Neural cell (in vitro differentiated cells): ENCODE data around the gene PBRM1. TPM values are rescaled to one million over a fixed set of nuclear protein-coding genes. Genes with fewer than 3 reads are reported as not detected.

Source experiments
- H2AFZ ChIP-seq: fragments of 200-600, 300-800 bp; sonication (generic), shearing (Covaris generic); 2 replicates; pipeline ENCODE4 v1.6.0; 2014; ENCODE audit warnings: low read depth, mild to moderate bottlenecking, antibody characterized with exemption, low read length, moderate library complexity
- H3F3A ChIP-seq: fragments of 200-600 bp; shearing (Covaris generic); 2 replicates; pipeline ENCODE4 v1.6.1; 2016; ENCODE audit warnings: mild to moderate bottlenecking, moderate library complexity, mixed read lengths, antibody characterized with exemption, low read length; ENCODE audit not compliant: insufficient read depth, poor library complexity, severe bottlenecking
- H3K27ac ChIP-seq: fragments of 200-600, 300-800 bp; sonication (generic), shearing (Covaris generic); 2 replicates; pipeline ENCODE4 v1.5.1; 2014; ENCODE audit warnings: mild to moderate bottlenecking, low read length, moderate library complexity
- H3K27me3 ChIP-seq: fragments of 300-800, 200-600 bp; sonication (generic), shearing (Covaris generic); 2 replicates; pipeline ENCODE4 v1.6.0; 2014; ENCODE audit warnings: mild to moderate bottlenecking, low read depth, low read length, moderate library complexity; ENCODE audit not compliant: insufficient read depth
- H3K36me3 ChIP-seq: fragments of 300-800, 200-600 bp; sonication (generic), shearing (Covaris generic); 2 replicates; pipeline ENCODE4 v1.5.1; 2014; ENCODE audit warnings: mild to moderate bottlenecking, antibody characterized with exemption, low read length, moderate library complexity; ENCODE audit not compliant: insufficient read depth
- H3K4me2 ChIP-seq: fragments of 300-800, 200-600 bp; sonication (generic), shearing (Covaris generic); 2 replicates; pipeline ENCODE4 v1.6.0; 2014; ENCODE audit warnings: mild to moderate bottlenecking, low read length
- H3K4me3 ChIP-seq: fragments of 300-800, 200-600 bp; sonication (generic), shearing (Covaris generic); 2 replicates; pipeline ENCODE4 v1.5.1; 2014; ENCODE audit warnings: mild to moderate bottlenecking, low read length, moderate library complexity
- H3K79me2 ChIP-seq: fragments of 200-600 bp; shearing (Covaris generic); replicated peaks from 2 replicates; pipeline ENCODE4 v1.6.0; 2014; ENCODE audit warnings: mild to moderate bottlenecking, low read length, moderate library complexity; ENCODE audit not compliant: insufficient read depth
- H3K9ac ChIP-seq: fragments of 300-800, 200-600 bp; sonication (generic), shearing (Covaris generic); 2 replicates; pipeline ENCODE4 v1.6.1; 2016; ENCODE audit warnings: mild to moderate bottlenecking, low read length, mixed read lengths
- H3K9me2 ChIP-seq: fragments of 200-600 bp; shearing (Covaris generic); 2 replicates; pipeline ENCODE4 v1.6.1; 2016; ENCODE audit warnings: mild to moderate bottlenecking, low read length, mixed read lengths; ENCODE audit not compliant: insufficient read depth
- H3K9me3 ChIP-seq: fragments of 200-600, 300-800 bp; sonication (generic), shearing (Covaris generic); 2 replicates; pipeline ENCODE4 v1.6.1; 2016; ENCODE audit warnings: mild to moderate bottlenecking, mixed run types, low read length, moderate library complexity, mixed read lengths
- H4K20me1 ChIP-seq: fragments of 200-600 bp; shearing (Covaris generic); 2 replicates; pipeline ENCODE4 v1.6.1; 2016; ENCODE audit warnings: mild to moderate bottlenecking, mixed run types; ENCODE audit not compliant: insufficient read depth
- EP300 ChIP-seq: fragments of 450-650 bp; conservative IDR thresholded peaks from 2 replicates; pipeline ENCODE4 v1.6.1; 2014; ENCODE audit warnings: antibody characterized with exemption, mild to moderate bottlenecking, moderate library complexity; ENCODE audit not compliant: poor library complexity, severe bottlenecking
- EZH2 ChIP-seq: fragments of 200-600, 300-800 bp; shearing (Covaris generic), sonication (generic); IDR thresholded peaks from 2 replicates; pipeline ENCODE4 v1.6.1; 2014; ENCODE audit warnings: antibody characterized with exemption, low read length, borderline replicate concordance, mild to moderate bottlenecking; ENCODE audit not compliant: insufficient read depth, poor library complexity, severe bottlenecking
- MXI1 ChIP-seq: fragments of 450-650 bp; conservative IDR thresholded peaks from 2 replicates; pipeline ENCODE4 v1.6.1; 2014; ENCODE audit warnings: antibody characterized with exemption, mild to moderate bottlenecking; ENCODE audit not compliant: poor library complexity, severe bottlenecking
- POLR2AphosphoS5 ChIP-seq: IDR thresholded peaks from 2 replicates; pipeline ENCODE4 v1.6.1; 2012
- RAD21 ChIP-seq: fragments of 450-650 bp; conservative IDR thresholded peaks from 2 replicates; pipeline ENCODE4 v1.6.1; 2014; ENCODE audit warnings: antibody characterized with exemption, mild to moderate bottlenecking, moderate library complexity
- REST ChIP-seq: IDR thresholded peaks from 2 replicates; pipeline ENCODE4 v1.6.1; 2012; ENCODE audit warnings: borderline replicate concordance
- SMC3 ChIP-seq: fragments of 450-650 bp; conservative IDR thresholded peaks from 2 replicates; pipeline ENCODE4 v1.6.1; 2014; ENCODE audit warnings: antibody characterized with exemption, mild to moderate bottlenecking, moderate library complexity; ENCODE audit not compliant: poor library complexity
- TAF1 ChIP-seq: IDR thresholded peaks from 2 replicates; pipeline ENCODE4 v1.6.1; 2012; ENCODE audit warnings: low read depth
- polyA plus RNA-seq: library from polyadenylated mRNA; depleted of rRNA; stranded (reverse); fragments of >200 nt; gene quantifications from 2 replicates; pipeline ENCODE4 v1.2.3, GENCODE V29; 2014
- TF ChIP-seq, protein P1 (sequence below): fragments of 450-650 bp; IDR thresholded peaks from 2 replicates; pipeline ENCODE4 v1.5.1; 2014; ENCODE audit warnings: antibody characterized with exemption, mild to moderate bottlenecking, moderate library complexity; ENCODE audit not compliant: poor library complexity, severe bottlenecking

The PBRM1 gene
- polyA plus RNA-seq, 1 donor from 2014 or later: 66.6 TPM

DNA sequence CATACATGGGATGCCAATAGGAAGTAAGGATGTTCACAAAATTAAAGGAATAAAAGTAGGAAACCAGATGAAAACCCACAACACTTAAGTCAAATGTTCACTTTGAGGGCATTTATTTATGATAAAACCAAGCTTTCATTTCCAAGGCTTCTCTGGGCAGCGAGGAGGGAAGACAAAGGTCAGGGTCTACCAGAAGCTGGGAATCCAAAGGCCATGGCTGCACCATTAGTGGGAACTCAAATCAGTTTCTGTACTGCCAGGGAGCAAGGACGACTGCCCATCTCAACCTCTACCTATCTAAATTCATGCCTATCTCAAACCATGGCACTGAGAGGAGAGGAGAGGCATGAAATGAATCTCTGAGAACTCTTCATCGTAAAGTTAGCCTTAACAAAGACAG lies 22.6 kb downstream of the PBRM1 start:
- Histone ChIP-seq H3K27ac (no peak overlapping the region), H3K9me2 (no peaks in the 10 kb centered on the region), H4K20me1 (no peaks in the 10 kb centered on the region), H3F3A (no peaks in the 10 kb centered on the region), H3K4me3 (no peak overlapping the region), H2AFZ (no peak overlapping the region), H3K36me3 (peaks cover 15% of the 10 kb centered on the region), H3K79me2 (peaks cover 3% of the 10 kb centered on the region), H3K9ac (no peak overlapping the region), H3K4me2 (no peak overlapping the region), H3K9me3 (no peaks in the 10 kb centered on the region), H3K27me3 (no peaks in the 10 kb centered on the region)
- TF ChIP-seq MXI1 (no peak), EP300 (no peak), SMC3 (no peak), RAD21 (no peak), TAF1 (no peak), REST (no peak), POLR2AphosphoS5 (no peak), EZH2 (no peak)
- TF ChIP-seq, protein P1, sequence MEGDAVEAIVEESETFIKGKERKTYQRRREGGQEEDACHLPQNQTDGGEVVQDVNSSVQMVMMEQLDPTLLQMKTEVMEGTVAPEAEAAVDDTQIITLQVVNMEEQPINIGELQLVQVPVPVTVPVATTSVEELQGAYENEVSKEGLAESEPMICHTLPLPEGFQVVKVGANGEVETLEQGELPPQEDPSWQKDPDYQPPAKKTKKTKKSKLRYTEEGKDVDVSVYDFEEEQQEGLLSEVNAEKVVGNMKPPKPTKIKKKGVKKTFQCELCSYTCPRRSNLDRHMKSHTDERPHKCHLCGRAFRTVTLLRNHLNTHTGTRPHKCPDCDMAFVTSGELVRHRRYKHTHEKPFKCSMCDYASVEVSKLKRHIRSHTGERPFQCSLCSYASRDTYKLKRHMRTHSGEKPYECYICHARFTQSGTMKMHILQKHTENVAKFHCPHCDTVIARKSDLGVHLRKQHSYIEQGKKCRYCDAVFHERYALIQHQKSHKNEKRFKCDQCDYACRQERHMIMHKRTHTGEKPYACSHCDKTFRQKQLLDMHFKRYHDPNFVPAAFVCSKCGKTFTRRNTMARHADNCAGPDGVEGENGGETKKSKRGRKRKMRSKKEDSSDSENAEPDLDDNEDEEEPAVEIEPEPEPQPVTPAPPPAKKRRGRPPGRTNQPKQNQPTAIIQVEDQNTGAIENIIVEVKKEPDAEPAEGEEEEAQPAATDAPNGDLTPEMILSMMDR: no peak

GRCh38 chr3:52660046-52660445 lies 25.7 kb downstream of the PBRM1 start:
- H3K27ac ChIP-seq: no peak overlapping the region
- H3K9ac ChIP-seq: no peak overlapping the region
- H3K27me3 ChIP-seq: no peaks in the 10 kb centered on the region
- no peaks in the 10 kb centered on the region for H4K20me1 ChIP-seq
- H2AFZ ChIP-seq: no peak overlapping the region
- peaks cover 3% of the 10 kb centered on the region for H3K79me2 ChIP-seq
- no peaks in the 10 kb centered on the region for H3F3A ChIP-seq
- no peak overlapping the region for H3K4me2 ChIP-seq
- no peak overlapping the region for H3K4me3 ChIP-seq
- TF ChIP-seq SMC3 (no peak), POLR2AphosphoS5 (no peak), REST (no peak), MXI1 (no peak), TAF1 (no peak), EZH2 (no peak), RAD21 (no peak), EP300 (no peak)
- TF ChIP-seq, protein P1: no peak
- H3K9me3 ChIP-seq: no peaks in the 10 kb centered on the region
- peaks cover 16% of the 10 kb centered on the region for H3K36me3 ChIP-seq
- no peaks in the 10 kb centered on the region for H3K9me2 ChIP-seq
